HepG2 (cell line): Measurements from ENCODE around the gene DEFB112. TPM values are rescaled to one million over a fixed set of nuclear protein-coding genes. Genes with fewer than 3 reads are reported as not detected.

ENCODE experiments used
- ATAC-seq: fragments of 200-7000 bp; cut with Tn5 transposase; 3 replicates; pipeline ENCODE4 v1.9.1; 2020; ENCODE audit warnings: mild to moderate bottlenecking, moderate library complexity
- BruUV-seq: library from RNA; stranded (reverse); fragments of 400-500 nt; replicated peaks from 2 replicates; lab custom pipeline; 2021; lab: Mats Ljungman, UMichigan
- CTCF ChIA-PET: fragments of 300-600 bp; formaldehyde crosslinking; extraction: SDS; loops from one replicate; lab custom pipeline; 2021; ENCODE audit warnings: low total read pairs, inconsistent platforms, low intra/inter-chr PET ratio; lab: Yijun Ruan, JAX
- POLR2A ChIA-PET: fragments of 350-600 bp; sonication (Branson Sonifier 250); formaldehyde crosslinking; loops from one replicate; lab custom pipeline; 2020; ENCODE audit warnings: antibody characterized with exemption, inconsistent platforms; lab: Yijun Ruan, JAX
- DNase-seq: peaks from one replicate; pipeline ENCODE4 v3.0.0-alpha.2; 2015; ENCODE audit warnings: low spot score
- FAIRE-seq: peaks from 3 replicates; lab custom pipeline; 2011; peaks lifted over from hg19 to GRCh38; lab: Jason Lieb, UNC
- H2AFZ ChIP-seq: one replicate; pipeline ENCODE4 v1.6.1; 2011; ENCODE audit warnings: low read length, inconsistent platforms
- H3K27ac ChIP-seq: fragments of 300-600 bp; 3 replicates; pipeline ENCODE4 v1.8.0; 2011; ENCODE audit warnings: mixed run types, mild to moderate bottlenecking, mixed read lengths, low read length, inconsistent platforms; ENCODE audit not compliant: insufficient read depth; ENCODE audit errors: extremely low read length
- H3K27me3 ChIP-seq, 2 experiments: fragments of 200-600 bp in 1 of 2; 2 replicates in 1 of 2; 3 replicates in 1 of 2; pipeline versions ENCODE4 v1.6.0 to v1.8.0; 2011; ENCODE audit warnings: low read length in 2 of 2, mild to moderate bottlenecking in 2 of 2, moderate library complexity in 2 of 2, inconsistent platforms in 1 of 2; ENCODE audit not compliant: insufficient read depth in 2 of 2, control insufficient read depth in 1 of 2
- H3K36me3 ChIP-seq, 2 experiments: fragments of 200-600 bp in 1 of 2; replicated peaks in 1 of 2; 2 replicates in 1 of 2; 3 replicates in 1 of 2; pipeline versions ENCODE4 v1.5.1 to v1.8.0; 2011; ENCODE audit warnings: low read length in 2 of 2, inconsistent platforms in 1 of 2; ENCODE audit not compliant: insufficient read depth in 2 of 2, control insufficient read depth in 1 of 2
- H3K4me1 ChIP-seq: 2 replicates; pipeline ENCODE4 v1.5.1; 2012; ENCODE audit warnings: low read length, inconsistent platforms; ENCODE audit not compliant: insufficient read depth
- H3K4me2 ChIP-seq: 2 replicates; pipeline ENCODE4 v1.6.0; 2011; ENCODE audit warnings: low read depth, low read length, inconsistent platforms
- H3K4me3 ChIP-seq, 3 experiments: fragments of 200-600 bp in 1 of 3; sonication (generic), shearing (Covaris generic) in 1 of 3; replicated peaks in 1 of 3; 2 replicates each; pipeline ENCODE4 v1.5.1; 2011 to 2016; ENCODE audit warnings: low read length in 3 of 3, inconsistent platforms in 2 of 3, low read depth in 2 of 3, mild to moderate bottlenecking in 2 of 3, control low read depth in 1 of 3, mixed read lengths in 1 of 3; ENCODE audit not compliant: insufficient read depth in 1 of 3
- H3K79me2 ChIP-seq: one replicate; pipeline ENCODE4 v1.6.1; 2011; ENCODE audit warnings: low read length, inconsistent platforms; ENCODE audit not compliant: insufficient read depth
- H3K9ac ChIP-seq: 2 replicates; pipeline ENCODE4 v1.6.0; 2011; ENCODE audit warnings: mild to moderate bottlenecking, low read depth, low read length, inconsistent platforms; ENCODE audit not compliant: insufficient read depth
- H3K9me3 ChIP-seq: 2 replicates; pipeline ENCODE4 v1.5.1; 2012; ENCODE audit warnings: mild to moderate bottlenecking, low read length
- H4K20me1 ChIP-seq: 2 replicates; pipeline ENCODE4 v1.6.0; 2011; ENCODE audit warnings: inconsistent platforms, mild to moderate bottlenecking, low read length, moderate library complexity; ENCODE audit not compliant: insufficient read depth
- AGO2 ChIP-seq: fragments of 200-400 bp; formaldehyde crosslinking; optimal IDR thresholded peaks from 2 replicates; pipeline ENCODE3; 2017; ENCODE audit warnings: mild to moderate bottlenecking, low read depth, low read length, moderate library complexity
- FOSL1 ChIP-seq: sonication (generic); formaldehyde crosslinking; IDR thresholded peaks from 2 replicates; pipeline ENCODE4 v1.9.0; 2021; ENCODE audit warnings: missing genetic modification reagents, borderline replicate concordance
- GATAD2A ChIP-seq: IDR thresholded peaks from 2 replicates; pipeline ENCODE4 v1.6.1; 2016
- HMG20A ChIP-seq: IDR thresholded peaks from 2 replicates; pipeline ENCODE4 v1.6.1; 2016; ENCODE audit warnings: borderline replicate concordance
- KLF15 ChIP-seq: sonication (generic); formaldehyde crosslinking; IDR thresholded peaks from 2 replicates; pipeline ENCODE4 v1.8.1; 2023; ENCODE audit warnings: borderline replicate concordance, mild to moderate bottlenecking, inconsistent platforms, missing genetic modification reagents, mixed read lengths
- LCORL ChIP-seq, 2 experiments: fragments of 450-650 bp in 1 of 2; sonication (generic) in 1 of 2; formaldehyde crosslinking in 1 of 2; IDR thresholded peaks; 2 replicates each; pipeline versions ENCODE4 v1.5.0 to v1.6.1; 2017 to 2020; ENCODE audit warnings: antibody characterized with exemption in 1 of 2, missing genetic modification reagents in 1 of 2
- PBX3 ChIP-seq: sonication (generic); formaldehyde crosslinking; IDR thresholded peaks from 2 replicates; pipeline ENCODE4 v1.8.1; 2023; ENCODE audit warnings: missing genetic modification reagents, inconsistent platforms, borderline replicate concordance
- RFX3 ChIP-seq: IDR thresholded peaks from 2 replicates; pipeline ENCODE4 v1.6.1; 2016; ENCODE audit warnings: missing biosample characterization, missing genetic modification reagents
- RNF2 ChIP-seq: fragments of 450-650 bp; conservative IDR thresholded peaks from 2 replicates; pipeline ENCODE4 v1.6.1; 2016; ENCODE audit warnings: low read depth
- SAFB2 ChIP-seq: sonication (generic); formaldehyde crosslinking; IDR thresholded peaks from 2 replicates; pipeline ENCODE4 v1.5.1; 2020; ENCODE audit warnings: missing genetic modification reagents, low read depth, mild to moderate bottlenecking, borderline replicate concordance
- TGIF2 ChIP-seq: IDR thresholded peaks from 2 replicates; pipeline ENCODE4 v1.6.1; 2016; ENCODE audit warnings: control low read depth, missing compliant biosample characterization
- THAP11 ChIP-seq: IDR thresholded peaks from 2 replicates; pipeline ENCODE4 v1.6.1; 2016; ENCODE audit warnings: missing biosample characterization, missing genetic modification reagents
- USF2 ChIP-seq, 2 experiments: sonication (generic) in 1 of 2; formaldehyde crosslinking in 1 of 2; IDR thresholded peaks; 2 replicates each; pipeline versions ENCODE4 v1.5.1 to v1.6.1; 2011 to 2020; ENCODE audit warnings: borderline replicate concordance in 1 of 2, low read depth in 1 of 2, low read length in 1 of 2, mild to moderate bottlenecking in 1 of 2, missing genetic modification reagents in 1 of 2, moderate library complexity in 1 of 2
- ZKSCAN5 ChIP-seq: sonication (generic); formaldehyde crosslinking; IDR thresholded peaks from 2 replicates; pipeline ENCODE4 v1.5.1; 2020; ENCODE audit warnings: mild to moderate bottlenecking, missing genetic modification reagents
- ZNF274 ChIP-seq: sonication (generic); formaldehyde crosslinking; IDR thresholded peaks from 2 replicates; pipeline ENCODE4 v1.5.1; 2020; ENCODE audit warnings: mild to moderate bottlenecking, missing genetic modification reagents
- ZNF558 ChIP-seq: sonication (generic); formaldehyde crosslinking; IDR thresholded peaks from 2 replicates; pipeline ENCODE4 v1.9.0; 2022; ENCODE audit warnings: mild to moderate bottlenecking, missing genetic modification reagents, borderline replicate concordance
- ZXDC ChIP-seq: sonication (generic); formaldehyde crosslinking; IDR thresholded peaks from 2 replicates; pipeline ENCODE4 v1.5.0; 2020; ENCODE audit warnings: mild to moderate bottlenecking, missing genetic modification reagents
- WGBS: methylation state at CpG from one replicate; pipeline ENCODE4 v1.1.6; 2017; ENCODE audit warnings: low lambda C conversion rate; 5-methylcytosine and 5-hydroxymethylcytosine counted together
- in situ Hi-C: cut with HindIII; loops from 2 replicates; pipeline ENCODE4 v1.10.0; 2017; ENCODE audit warnings: low pct_unique_long_range_greater_than_20kb; ENCODE audit not compliant: extremely low pct_ligation_motif_present
- intact Hi-C: fragments of 100-400 bp; cut with micrococcal nuclease; formaldehyde crosslinking; loops from one replicate; pipeline ENCODE4 v1.10.0; 2022; ENCODE audit not compliant: unreplicated experiment
- polyA plus RNA-seq, 8 experiments: library from polyadenylated mRNA; depleted of rRNA in 3 of 8; stranded (reverse) in 7 of 8; unstranded in 1 of 8; fragments of >200 nt; fragmentation: Illumina TruSeq in 4 of 8; extraction: Trizol in 4 of 8; gene quantifications; 2 replicates each; pipeline versions ENCODE4 v1.2.1 to v1.2.3, GENCODE V29; 2011 to 2016; ENCODE audit warnings: low read depth in 4 of 8, missing spikeins in 1 of 8, mixed read lengths in 1 of 8; ENCODE audit not compliant: insufficient read depth in 1 of 8
- total RNA-seq, 5 experiments: library from RNA; depleted of rRNA; stranded (reverse); fragments of >200 nt; fragmentation: Illumina TruSeq; extraction: Trizol; gene quantifications; 2 replicates each; pipeline ENCODE4 v1.2.3, GENCODE V29; 2016; ENCODE audit warnings: low read depth in 1 of 5
- TF ChIP-seq, protein P1 (sequence below): sonication (generic); formaldehyde crosslinking; IDR thresholded peaks from 2 replicates; pipeline ENCODE4 v1.5.0; 2020; ENCODE audit warnings: missing genetic modification reagents, mild to moderate bottlenecking, borderline replicate concordance

The DEFB112 gene
- total and polyA plus RNA-seq, 2 of the 13 experiments (the other 11 are each of a cell fraction or from before 2014, with no cell fraction given): not detected

GRCh38 chr6:50091641-50092040, 41.9 kb upstream of the DEFB112 start:
- Histone ChIP-seq H3K27ac (no peak overlapping the region), H3K4me2 (no peak overlapping the region), H3K36me3 (no peaks in the 10 kb centered on the region), H3K27me3 (no peaks in the 10 kb centered on the region), H3K9ac (no peak overlapping the region), H3K4me3 (no peak overlapping the region), H3K4me1 (peaks cover 63% of the 10 kb centered on the region), H3K79me2 (no peaks in the 10 kb centered on the region), H3K9me3 (no peaks in the 10 kb centered on the region), H4K20me1 (no peaks in the 10 kb centered on the region), H2AFZ (no peak overlapping the region)
- intact Hi-C loops: no loop called here
- DNase-seq (peak; percentile 5), FAIRE-seq (no peak), ATAC-seq (no peak)
- WGBS: 49% methylated on average over 1 of the region's 1 CpG
- POLR2A ChIA-PET: no interaction called here
- BruUV-seq: no TSS peak
- in situ Hi-C loops: no loop called here
- CTCF ChIA-PET: no interaction called here
- TF ChIP-seq AGO2: no peak
- no peak for TF ChIP-seq RNF2
- no peak for TF ChIP-seq ZNF558
- TF ChIP-seq KLF15 (CRISPR knock-in tag): no peak
- TF ChIP-seq ZNF274 (CRISPR knock-in tag): no peak
- TF ChIP-seq ZXDC (CRISPR knock-in tag): no peak
- TF ChIP-seq, protein P1, sequence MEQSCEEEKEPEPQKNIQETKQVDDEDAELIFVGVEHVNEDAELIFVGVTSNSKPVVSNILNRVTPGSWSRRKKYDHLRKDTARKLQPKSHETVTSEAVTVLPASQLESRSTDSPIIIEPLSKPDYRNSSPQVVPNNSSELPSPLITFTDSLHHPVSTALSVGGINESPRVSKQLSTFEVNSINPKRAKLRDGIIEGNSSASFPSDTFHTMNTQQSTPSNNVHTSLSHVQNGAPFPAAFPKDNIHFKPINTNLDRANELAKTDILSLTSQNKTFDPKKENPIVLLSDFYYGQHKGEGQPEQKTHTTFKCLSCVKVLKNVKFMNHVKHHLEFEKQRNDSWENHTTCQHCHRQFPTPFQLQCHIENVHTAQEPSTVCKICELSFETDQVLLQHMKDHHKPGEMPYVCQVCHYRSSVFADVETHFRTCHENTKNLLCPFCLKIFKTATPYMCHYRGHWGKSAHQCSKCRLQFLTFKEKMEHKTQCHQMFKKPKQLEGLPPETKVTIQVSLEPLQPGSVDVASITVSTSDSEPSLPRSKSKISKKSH (CRISPR knock-in tag): no peak
- TF ChIP-seq USF2 (IDR thresholded peaks at IDR 0.05; ENCODE audit: low read depth, low read length): no peak
- TF ChIP-seq USF2 (CRISPR knock-in tag; IDR thresholded peaks at IDR 0.05; ENCODE audit: borderline replicate concordance): no peak
- TF ChIP-seq TGIF2 (CRISPR knock-in tag): no peak
- peak; percentile 66; the same call in 1 of the 2 replicates for TF ChIP-seq FOSL1
- peak; percentile 49; the same call in 1 of the 2 replicates for TF ChIP-seq HMG20A (CRISPR knock-in tag)
- TF ChIP-seq SAFB2 (CRISPR knock-in tag): no peak
- TF ChIP-seq LCORL (IDR thresholded peaks at IDR 0.05): no peak
- no peak for TF ChIP-seq LCORL (CRISPR knock-in tag; IDR thresholded peaks at IDR 0.05)
- TF ChIP-seq PBX3: no peak
- TF ChIP-seq THAP11 (CRISPR knock-in tag): 0 out of 2 replicates have a peak, but pooled peaks have one; percentile 12
- no peak for TF ChIP-seq RFX3 (CRISPR knock-in tag)
- no peak for TF ChIP-seq ZKSCAN5
- TF ChIP-seq GATAD2A (CRISPR knock-in tag): peak; percentile 62; the same call in 1 of the 2 replicates
